ENCODE measurements around the gene SCARF1. TPM values are rescaled to one million over a fixed set of nuclear protein-coding genes. Genes with fewer than 3 reads are reported as not detected.
"Not testable (repeated sequence)": the region's sequence is repeated elsewhere in the genome, so short reads cannot be mapped to it uniquely, and the experiment has no call there.

The SCARF1 gene
- total RNA-seq, 2 donors from 2014 or later = 8.6 to 14.8 TPM

- Histone ChIP-seq H3K36me3 (peaks cover 40% of the 10 kb centered on the region), H3K4me3 (peak within 1 kb of the TSS; percentile 86), H3K27ac (peak within 1 kb of the TSS; percentile 93 to 94), H3K4me1 (peaks cover 0 to 25% of the 10 kb centered on the region in 2 donors), H3K27me3 (no peaks in the 10 kb centered on the region), H3K9me3 (no peaks in the 10 kb centered on the region)
- TF ChIP-seq CTCF (IDR thresholded peaks at IDR 0.05) = peak in 1 of 2 donors; percentile 9
- peak; percentile 99 for DNase-seq (ENCODE audit: low spot score)
Observed at GRCh38 chr17:1684378-1685189, 39.1 kb upstream of the SCARF1 start, which contains the start of gene PRPF8. Gene PRPF8 (minus strand): TSS chr17:1684867. CDS start chr17:1684571, 296 bp downstream.

- H3K27me3 ChIP-seq = no peaks in the 10 kb centered on the region
- H3K4me1 ChIP-seq = peaks cover 0 to 25% of the 10 kb centered on the region in 2 donors
- peaks cover 51% of the 10 kb centered on the region for H3K36me3 ChIP-seq
- no peaks in the 10 kb centered on the region for H3K9me3 ChIP-seq
- DNase-seq (ENCODE audit: low spot score) = no peak
- peak overlapping the region; percentile 86 for H3K4me3 ChIP-seq
- H3K27ac ChIP-seq = peak overlapping the region; percentile 93 to 94
- TF ChIP-seq CTCF (IDR thresholded peaks at IDR 0.05) = no peak
Observed at GRCh38 chr17:1683459-1683858, 37.9 kb upstream of the SCARF1 start.

GRCh38 chr17:1676401-1676800 lies 30.9 kb upstream of the SCARF1 start:
- H3K9me3 ChIP-seq = no peaks in the 10 kb centered on the region
- H3K27me3 ChIP-seq = no peaks in the 10 kb centered on the region
- peaks cover 100% of the 10 kb centered on the region for H3K36me3 ChIP-seq
- no peak overlapping the region for H3K4me3 ChIP-seq
- H3K27ac ChIP-seq = no peak overlapping the region
- no peak for DNase-seq (ENCODE audit: low spot score)
- H3K4me1 ChIP-seq = no peaks in the 10 kb centered on the region
- no peak for TF ChIP-seq CTCF (IDR thresholded peaks at IDR 0.05)

GRCh38 chr17:1673041-1673785 lies 27.7 kb upstream of the SCARF1 start:
- Histone ChIP-seq H3K9me3 (no peaks in the 10 kb centered on the region), H3K4me3 (no peak overlapping the region), H3K4me1 (peaks cover 0 to 11% of the 10 kb centered on the region in 2 donors), H3K36me3 (peaks cover 89% of the 10 kb centered on the region), H3K27ac (no peak overlapping the region), H3K27me3 (no peaks in the 10 kb centered on the region)
- no peak for DNase-seq (ENCODE audit: low spot score)
- no peak for TF ChIP-seq CTCF (IDR thresholded peaks at IDR 0.05)

GRCh38 chr17:1663934-1664333 lies 18.4 kb upstream of the SCARF1 start:
- not testable (repeated sequence) for H3K4me3 ChIP-seq; H3K27ac ChIP-seq; DNase-seq (ENCODE audit: low spot score); H3K27me3 ChIP-seq; H3K9me3 ChIP-seq; H3K4me1 ChIP-seq
- peaks cover 83% of the 10 kb centered on the region for H3K36me3 ChIP-seq

GRCh38 chr17:1661045-1661444 lies 15.5 kb upstream of the SCARF1 start:
- TF ChIP-seq CTCF (IDR thresholded peaks at IDR 0.05) = no peak
- no peak overlapping the region for H3K4me3 ChIP-seq
- H3K4me1 ChIP-seq = no peaks in the 10 kb centered on the region
- H3K36me3 ChIP-seq = peaks cover 94% of the 10 kb centered on the region
- H3K27me3 ChIP-seq = no peaks in the 10 kb centered on the region
- DNase-seq (ENCODE audit: low spot score) = no peak
- no peaks in the 10 kb centered on the region for H3K9me3 ChIP-seq
- no peak overlapping the region for H3K27ac ChIP-seq

Measured in right atrium auricular region (tissue), 2 donors.